CD4-positive, alpha-beta memory T cell (primary cell): ENCODE measurements around the gene ZNF70. TPM values are rescaled to one million over a fixed set of nuclear protein-coding genes. Genes with fewer than 3 reads are reported as not detected.

ENCODE experiments used
- CTCF ChIA-PET: fragments of 350-600 bp; sonication (Branson Sonifier 250); formaldehyde crosslinking; loops from one replicate; lab custom pipeline; 2021; ENCODE audit warnings: inconsistent platforms; ENCODE audit not compliant: partially characterized antibody; lab: Charles Lee
- POLR2A ChIA-PET: fragments of 350-600 bp; sonication (Branson Sonifier 250); formaldehyde crosslinking; loops from one replicate; lab custom pipeline; 2021; ENCODE audit not compliant: partially characterized antibody; lab: Charles Lee
- DNase-seq, 5 donors: peaks; one replicate each; pipeline versions ENCODE4 v3.0.0 to v3.0.0-alpha.2; 2020 to 2022; ENCODE audit warnings: mixed read lengths in 1 of 5
- H3K27ac ChIP-seq: one replicate; pipeline ENCODE4 v1.7.0; 2013; ENCODE audit warnings: low read depth, low read length
- H3K27me3 ChIP-seq: 2 replicates; pipeline ENCODE4 v1.7.0; 2013; ENCODE audit warnings: mild to moderate bottlenecking, low read length, moderate library complexity; ENCODE audit not compliant: insufficient read depth
- H3K36me3 ChIP-seq: 2 replicates; pipeline ENCODE4 v1.7.0; 2013; ENCODE audit warnings: mild to moderate bottlenecking, low read length, moderate library complexity; ENCODE audit not compliant: insufficient read depth
- H3K4me1 ChIP-seq: 2 replicates; pipeline ENCODE4 v1.7.0; 2013; ENCODE audit warnings: mild to moderate bottlenecking, low read length, moderate library complexity; ENCODE audit not compliant: insufficient read depth
- H3K4me3 ChIP-seq, 2 donors: one replicate each; pipeline ENCODE4 v1.7.0; 2013; ENCODE audit warnings: low read length in 2 of 2, mild to moderate bottlenecking in 1 of 2
- H3K9me3 ChIP-seq, 2 donors: one replicate each; pipeline ENCODE4 v1.7.0; 2013; ENCODE audit warnings: low read length in 2 of 2, control low read depth in 1 of 2; ENCODE audit not compliant: control insufficient read depth in 1 of 2
- H3K27ac Mint-ChIP-seq, 7 donors: one replicate each; pipeline ENCODE4 v1.8.0; 2020 to 2021; ENCODE audit warnings: mixed read lengths in 7 of 7, mild to moderate bottlenecking in 6 of 7, inconsistent platforms in 3 of 7, moderate library complexity in 3 of 7
- H3K27me3 Mint-ChIP-seq, 2 donors: one replicate each; pipeline ENCODE4 v1.8.0; 2020 to 2021; ENCODE audit warnings: mixed read lengths in 2 of 2
- H3K36me3 Mint-ChIP-seq, 2 donors: one replicate each; pipeline ENCODE4 v1.8.0; 2020 to 2021; ENCODE audit warnings: mixed read lengths in 2 of 2, inconsistent platforms in 1 of 2, mild to moderate bottlenecking in 1 of 2
- H3K4me1 Mint-ChIP-seq, 4 donors: one replicate each; pipeline ENCODE4 v1.8.0; 2020 to 2021; ENCODE audit warnings: mixed read lengths in 4 of 4, mild to moderate bottlenecking in 1 of 4
- H3K4me3 Mint-ChIP-seq, 8 donors: one replicate each; pipeline ENCODE4 v1.8.0; 2020 to 2021; ENCODE audit warnings: mixed read lengths in 8 of 8, mild to moderate bottlenecking in 7 of 8, moderate library complexity in 6 of 8, inconsistent platforms in 3 of 8
- H3K9me3 Mint-ChIP-seq, 8 donors: one replicate each; pipeline ENCODE4 v1.8.0; 2020 to 2021; ENCODE audit warnings: mixed read lengths in 8 of 8, mild to moderate bottlenecking in 5 of 8, inconsistent platforms in 3 of 8, moderate library complexity in 1 of 8
- intact Hi-C: fragments of 100-400 bp; cut with micrococcal nuclease; formaldehyde crosslinking; loops from one replicate; pipeline ENCODE4 v1.15.1; 2023
- polyA plus RNA-seq, 2 donors: library from polyadenylated mRNA; unstranded; fragments of 300-500 nt; fragmentation: Illumina TruSeq; gene quantifications; one replicate each; pipeline ENCODE4 v1.2.3, GENCODE V29; 2021
- total RNA-seq, 2 experiments: library from RNA; stranded (reverse); gene quantifications; one replicate each; pipeline ENCODE4 v1.2.3, GENCODE V29; 2021

ZNF70 gene
- total and polyA plus RNA-seq, 4 experiments from 2014 or later, result 0.37 to 7.4 (median 6.4) TPM; not detected in 1

GRCh38 chr22:23691748-23692423 is 59.0 kb downstream of the ZNF70 start:
- H3K4me3 Mint-ChIP-seq, result no peak overlapping the region
- DNase-seq, result no peak
- intact Hi-C loops, result loop anchor here (10.0 kb wide), 1 partner anchor 143 kb away; the partner anchor contains the start of gene DERL3
- H3K4me1 ChIP-seq, result peaks cover 26% of the 10 kb centered on the region
- no peaks in the 10 kb centered on the region for H3K27me3 ChIP-seq
- POLR2A ChIA-PET, result no interaction called here
- H3K36me3 ChIP-seq, result peaks cover 20% of the 10 kb centered on the region
- no peaks in the 10 kb centered on the region for H3K9me3 Mint-ChIP-seq
- H3K27me3 Mint-ChIP-seq, result no peaks in the 10 kb centered on the region
- H3K4me1 Mint-ChIP-seq, result peaks cover 18 to 34% (median 28%) of the 10 kb centered on the region in 4 donors
- peaks cover 38% of the 10 kb centered on the region in 2 donors for H3K36me3 Mint-ChIP-seq
- H3K4me3 ChIP-seq, result no peak overlapping the region
- CTCF ChIA-PET, result no interaction called here
- peak overlapping the region in 1 of 7 donors; percentile 65 for H3K27ac Mint-ChIP-seq
- no peak overlapping the region for H3K27ac ChIP-seq
- H3K9me3 ChIP-seq, result no peaks in the 10 kb centered on the region

DNA sequence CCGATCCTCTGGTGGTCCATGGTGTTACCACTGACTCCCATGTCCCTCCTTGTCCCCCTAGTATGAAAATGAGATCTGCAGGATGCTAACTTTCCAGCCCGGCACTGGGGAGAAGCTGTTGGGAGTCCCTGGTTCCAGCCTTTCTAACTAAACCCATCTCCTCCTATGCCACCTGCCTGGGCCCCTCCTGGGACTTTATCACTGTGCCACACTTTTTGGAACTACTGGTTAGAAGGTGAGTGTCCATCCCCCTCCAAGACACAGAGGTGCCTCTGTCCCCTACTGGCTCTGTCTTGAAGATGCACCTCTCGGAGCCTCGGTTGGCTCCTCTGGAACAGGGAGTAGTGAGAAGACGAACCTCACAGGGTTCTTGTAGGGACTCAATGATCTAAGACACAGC is 60.2 kb downstream of the ZNF70 start, which contains the start of gene RGL4:
Gene RGL4, plus strand, starts transcription at position 301 of the 400 bp plus-strand sequence. CDS start 1,018 bp downstream, outside the sequence.
- intact Hi-C loops, result loop anchor here (10.0 kb wide), 1 partner anchor 144 kb away; the partner anchor contains the start of gene DERL3
- Histone ChIP-seq H3K4me1 (peaks cover 15% of the 10 kb centered on the region), H3K9me3 (no peaks in the 10 kb centered on the region), H3K27ac (no peak within 1 kb of the TSS), H3K4me3 (no peak within 1 kb of the TSS), H3K36me3 (peaks cover 20% of the 10 kb centered on the region), H3K27me3 (no peaks in the 10 kb centered on the region)
- peaks cover 9 to 23% (median 17%) of the 10 kb centered on the region in 4 donors for H3K4me1 Mint-ChIP-seq
- H3K9me3 Mint-ChIP-seq, result no peaks in the 10 kb centered on the region
- no peak for DNase-seq
- peak within 1 kb of the TSS in 5 of 7 donors; percentile 5 to 65 (median 53) for H3K27ac Mint-ChIP-seq
- ChIA-PET POLR2A (no interaction called here), CTCF (no interaction called here)
- no peaks in the 10 kb centered on the region for H3K27me3 Mint-ChIP-seq
- H3K36me3 Mint-ChIP-seq, result peaks cover 28 to 33% of the 10 kb centered on the region in 2 donors
- H3K4me3 Mint-ChIP-seq, result no peak within 1 kb of the TSS

DNA sequence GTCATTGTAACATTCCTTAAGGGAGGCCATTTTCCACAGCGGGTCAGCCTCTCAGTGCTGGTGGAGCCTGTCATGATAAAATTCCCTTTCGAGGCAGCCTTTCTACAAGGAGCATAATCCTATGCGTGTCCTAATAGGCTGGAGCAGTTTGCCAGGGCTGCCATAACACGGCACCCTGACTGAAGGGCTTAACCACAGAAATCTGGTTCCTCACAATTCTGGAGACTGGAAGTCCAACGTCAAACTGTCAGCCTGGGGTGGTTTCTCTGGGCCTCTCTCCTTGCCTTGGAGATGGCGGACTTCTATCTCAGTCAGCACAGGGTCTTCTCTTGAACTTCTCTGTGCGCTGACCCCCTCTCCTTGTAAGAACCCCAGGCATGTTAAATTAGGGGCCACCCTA is 61.5 kb downstream of the ZNF70 start:
- Mint-ChIP-seq H3K9me3 (no peaks in the 10 kb centered on the region), H3K27ac (no peak overlapping the region), H3K4me1 (peaks cover 0 to 13% (median 6%) of the 10 kb centered on the region in 4 donors), H3K4me3 (no peak overlapping the region), H3K36me3 (peaks cover 26 to 29% of the 10 kb centered on the region in 2 donors), H3K27me3 (no peaks in the 10 kb centered on the region)
- intact Hi-C loops, result no loop called here
- Histone ChIP-seq H3K27me3 (no peaks in the 10 kb centered on the region), H3K4me1 (peaks cover 2% of the 10 kb centered on the region), H3K4me3 (no peak overlapping the region), H3K9me3 (no peaks in the 10 kb centered on the region), H3K27ac (no peak overlapping the region), H3K36me3 (peaks cover 19% of the 10 kb centered on the region)
- ChIA-PET CTCF (no interaction called here), POLR2A (interaction anchor here (0.6 kb wide), 1 partner anchor 60 kb away, joined by 3 read pairs; no protein-coding TSS in a partner anchor)
- DNase-seq, result no peak

Other genes starting within 250 kb of the ZNF70 start
- gene IGLL1, start 170.8 kb downstream of the ZNF70 start, total RNA-seq, result not detected
- not detected for gene IGLL1, start 170.8 kb downstream of the ZNF70 start, polyA plus RNA-seq
- gene DRICH1, start 118.8 kb downstream of the ZNF70 start, total RNA-seq, result 1 to 10 TPM; 4.2 to 4.5 TPM
- gene DRICH1, start 118.8 kb downstream of the ZNF70 start, polyA plus RNA-seq, result not detected
- gene RGL4, start 60.1 kb downstream of the ZNF70 start, total RNA-seq, result 1 to 10 TPM; 7.2 to 9.8 TPM
- gene RGL4, start 60.1 kb downstream of the ZNF70 start, polyA plus RNA-seq, result 10 to 100 TPM; 58.3 to 64.9 TPM
- gene VPREB3, start 3.3 kb upstream of the ZNF70 start, total RNA-seq, result not detected
- 1 to 10 TPM; 1.2 to 5.5 TPM for gene VPREB3, start 3.3 kb upstream of the ZNF70 start, polyA plus RNA-seq
- 1 to 10 TPM; 1.5 to 1.9 TPM for gene C22orf15, start 11.9 kb upstream of the ZNF70 start, total RNA-seq
- 1 to 10 TPM in 1 of 2 donors, under 1 TPM in 1; 0.34 to 1.2 TPM for gene C22orf15, start 11.9 kb upstream of the ZNF70 start, polyA plus RNA-seq
- gene CHCHD10, start 16.9 kb upstream of the ZNF70 start, total RNA-seq, result 10 to 100 TPM; 44.7 to 45.9 TPM
- 10 to 100 TPM; 16.3 to 33.1 TPM for gene CHCHD10, start 16.9 kb upstream of the ZNF70 start, polyA plus RNA-seq
- 1 to 10 TPM in 1 of 2 experiments, under 1 TPM in 1; 0.79 to 1.6 TPM for gene MMP11, start 21.7 kb upstream of the ZNF70 start, total RNA-seq
- 1 to 10 TPM; 1.0 to 1.1 TPM for gene MMP11, start 21.7 kb upstream of the ZNF70 start, polyA plus RNA-seq
- gene SMARCB1, start 35.9 kb upstream of the ZNF70 start, total RNA-seq, result 10 to 100 TPM; 41.2 to 42.3 TPM
- gene SMARCB1, start 35.9 kb upstream of the ZNF70 start, polyA plus RNA-seq, result 10 to 100 TPM; 36.6 to 46.0 TPM
- 1 to 10 TPM; 1.9 to 2.9 TPM for gene DERL3, start 87.9 kb upstream of the ZNF70 start, total RNA-seq
- gene DERL3, start 87.9 kb upstream of the ZNF70 start, polyA plus RNA-seq, result 1 to 10 TPM in 1 of 2 donors, under 1 TPM in 1; 0.25 to 1.5 TPM
- 10 to 100 TPM; 24.5 to 27.2 TPM for gene SLC2A11, start 106.8 kb upstream of the ZNF70 start, total RNA-seq
- 1 to 10 TPM; 3.9 to 5.0 TPM for gene SLC2A11, start 106.8 kb upstream of the ZNF70 start, polyA plus RNA-seq
- gene MIF, start 143.3 kb upstream of the ZNF70 start, total RNA-seq, result 100 to 1,000 TPM; 208 to 217 TPM
- gene MIF, start 143.3 kb upstream of the ZNF70 start, polyA plus RNA-seq, result 1,000 to 10,000 TPM; 1,156 to 1,346 TPM
- gene GSTT2B, start 210.1 kb upstream of the ZNF70 start, total RNA-seq, result not detected
- gene GSTT2B, start 210.1 kb upstream of the ZNF70 start, polyA plus RNA-seq, result not detected
- gene DDTL, start 215.8 kb upstream of the ZNF70 start, total RNA-seq, result 1 to 10 TPM; 5.3 to 6.1 TPM
- 1 to 10 TPM in 1 of 2 donors, under 1 TPM in 1; 0.32 to 1.9 TPM for gene DDTL, start 215.8 kb upstream of the ZNF70 start, polyA plus RNA-seq
- gene DDT, start 223.3 kb upstream of the ZNF70 start, total RNA-seq, result 10 to 100 TPM; 93.5 to 97.2 TPM
- gene DDT, start 223.3 kb upstream of the ZNF70 start, polyA plus RNA-seq, result 100 to 1,000 TPM; 103 to 133 TPM
- gene GSTT2, start 229.0 kb upstream of the ZNF70 start, total RNA-seq, result not detected
- not detected for gene GSTT2, start 229.0 kb upstream of the ZNF70 start, polyA plus RNA-seq